ENCODE results near the gene WASHC2A. TPM values are rescaled to one million over a fixed set of nuclear protein-coding genes. Genes with fewer than 3 reads are reported as not detected.
A peak's percentile ranks its signal among the peaks of the same experiment; 100 is the strongest.
"Not testable (repeated sequence)": the region's sequence is repeated elsewhere in the genome, so short reads cannot be mapped to it uniquely, and the experiment has no call there.

The WASHC2A gene
- total RNA-seq, 3 donors from 2014 or later: 21.3 to 27.9 (median 26.3) TPM

DNA sequence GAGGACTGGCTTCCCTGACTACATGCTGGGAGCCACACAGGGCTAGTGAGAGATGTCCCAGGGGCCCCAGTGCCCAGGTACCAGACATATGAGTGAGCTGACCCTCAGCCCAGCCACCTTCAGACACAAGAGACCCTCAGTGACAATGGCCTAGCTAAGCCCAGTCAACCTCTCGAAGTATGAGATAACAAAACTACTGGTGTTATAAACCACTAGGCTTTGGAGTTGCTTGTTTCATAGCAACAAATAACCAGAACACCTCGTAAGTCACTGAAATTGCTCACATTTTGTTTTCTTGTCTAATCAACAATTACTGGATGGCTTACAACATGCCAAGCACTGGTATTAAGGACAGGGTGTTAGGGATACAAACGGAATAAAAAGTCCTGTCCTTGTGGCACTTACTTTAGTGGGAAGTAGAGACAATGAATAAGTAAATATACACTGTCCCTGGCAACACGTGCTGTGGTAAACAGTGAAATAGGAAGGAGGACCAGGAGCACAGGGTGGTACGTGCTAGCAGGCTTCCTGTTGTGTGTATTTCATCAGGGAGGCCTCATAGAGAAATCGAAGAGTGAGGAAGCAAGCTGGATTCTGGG lies 14.9 kb upstream of the WASHC2A start:
- not testable (repeated sequence) for H3K4me1 Mint-ChIP-seq (ENCODE audit: low read depth); H3K9me3 Mint-ChIP-seq; H3K4me3 Mint-ChIP-seq; DNase-seq; ATAC-seq; H3K27me3 Mint-ChIP-seq (ENCODE audit: low read depth); H3K36me3 Mint-ChIP-seq (ENCODE audit: insufficient read depth)

DNA sequence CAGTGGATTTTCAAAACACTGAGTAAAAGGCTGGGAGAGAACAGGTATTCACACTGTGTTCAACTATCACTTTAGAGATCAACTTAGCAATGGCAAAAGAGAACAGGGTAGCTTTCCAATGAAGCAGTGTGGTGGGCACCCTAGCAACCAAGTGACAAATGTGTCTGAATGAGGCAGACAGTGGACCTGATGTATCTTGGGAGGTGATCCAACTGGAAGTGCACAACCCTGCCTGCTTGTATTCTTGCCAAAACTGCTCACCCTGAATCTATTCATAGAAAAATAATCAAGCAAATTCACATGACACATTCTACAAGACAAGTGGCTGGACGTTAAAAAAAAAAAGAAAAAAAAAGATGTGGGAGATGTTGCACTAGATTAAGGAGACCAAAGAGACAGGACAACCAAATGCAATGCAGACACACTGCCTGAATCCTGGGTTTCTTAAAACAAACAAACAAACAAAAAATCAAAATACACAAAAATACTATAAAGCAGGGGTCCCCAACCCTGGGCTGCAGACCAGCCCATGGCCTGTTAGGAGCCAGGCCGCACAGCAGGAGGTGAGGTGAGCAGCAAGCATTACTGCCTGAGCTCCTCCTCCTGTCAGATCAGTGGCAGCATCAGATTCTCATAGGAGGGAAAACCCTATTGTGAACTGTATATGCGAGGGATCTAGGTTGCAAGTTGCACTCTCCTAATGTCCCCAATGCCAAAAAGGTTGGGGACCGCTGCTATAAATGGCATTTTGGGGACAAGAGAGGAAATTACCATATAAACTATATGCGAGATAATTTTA lies 12.1 kb upstream of the WASHC2A start:
- not testable (repeated sequence) for H3K9me3 Mint-ChIP-seq; H3K27me3 Mint-ChIP-seq (ENCODE audit: low read depth); H3K36me3 Mint-ChIP-seq (ENCODE audit: insufficient read depth); ATAC-seq; H3K4me1 Mint-ChIP-seq (ENCODE audit: low read depth); DNase-seq; H3K4me3 Mint-ChIP-seq

DNA sequence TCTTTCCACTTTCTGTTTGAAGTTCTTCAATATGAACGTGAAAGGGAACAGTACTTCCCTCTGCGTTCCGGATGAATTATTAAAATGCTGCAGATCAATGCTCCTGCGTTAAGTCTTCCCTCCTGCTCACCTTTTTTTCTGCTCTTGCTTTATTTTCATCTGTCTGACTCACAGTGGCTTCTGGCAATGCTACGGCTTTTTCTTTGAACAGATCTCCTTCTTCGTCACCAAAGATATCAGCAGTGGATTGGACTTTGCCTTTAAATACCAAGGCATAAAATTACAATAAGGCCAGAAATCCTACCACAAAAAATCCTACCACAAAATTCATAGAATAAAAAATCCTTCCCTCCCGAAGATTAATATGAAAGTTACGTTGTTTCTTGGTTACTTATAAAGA lies 11.1 kb upstream of the WASHC2A start:
- DNase-seq; H3K4me3 Mint-ChIP-seq; H3K27me3 Mint-ChIP-seq (ENCODE audit: low read depth); H3K9me3 Mint-ChIP-seq; H3K4me1 Mint-ChIP-seq (ENCODE audit: low read depth); ATAC-seq; H3K36me3 Mint-ChIP-seq (ENCODE audit: insufficient read depth): not testable (repeated sequence)

DNA sequence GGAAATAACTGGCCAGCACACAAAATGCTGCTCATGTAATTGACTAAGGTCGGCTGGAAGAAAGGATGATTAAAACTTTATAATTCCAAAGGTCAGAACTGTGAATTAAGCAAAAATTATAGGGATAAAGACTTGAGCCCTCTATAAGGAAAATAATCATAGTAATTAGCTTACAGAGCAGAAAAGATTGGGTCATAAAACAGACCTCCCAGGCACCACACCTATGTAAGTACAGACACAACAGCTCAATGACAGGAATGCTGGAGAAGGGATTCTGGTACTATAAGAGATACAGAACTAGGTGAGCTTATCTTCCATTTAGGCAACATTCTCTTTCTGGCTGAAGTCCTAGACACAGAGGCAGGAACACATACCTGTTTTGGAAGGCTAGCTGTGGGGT lies 9.0 kb upstream of the WASHC2A start:
- not testable (repeated sequence) for ATAC-seq; H3K9me3 Mint-ChIP-seq; H3K4me3 Mint-ChIP-seq; H3K36me3 Mint-ChIP-seq (ENCODE audit: insufficient read depth); DNase-seq; H3K27me3 Mint-ChIP-seq (ENCODE audit: low read depth); H3K4me1 Mint-ChIP-seq (ENCODE audit: low read depth)

DNA sequence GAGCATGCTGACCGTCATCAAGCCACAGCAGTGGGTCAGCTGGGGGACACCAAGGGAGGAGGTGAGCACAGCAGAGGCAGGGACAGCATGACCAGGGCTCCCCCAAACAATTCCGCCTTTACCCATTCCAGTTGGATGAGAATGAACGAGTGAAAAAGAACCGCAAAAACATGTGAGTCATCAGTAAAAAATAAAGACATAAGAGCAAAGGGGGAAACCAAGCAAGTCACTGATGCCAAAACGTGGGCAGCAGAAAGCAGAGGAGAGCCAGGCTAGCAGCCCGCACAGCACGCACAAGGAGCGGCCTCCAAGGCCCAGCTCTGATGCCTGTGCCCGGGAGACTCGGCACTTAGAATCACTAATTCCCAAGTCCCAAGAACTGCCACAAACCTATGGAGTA lies 7.8 kb upstream of the WASHC2A start:
- not testable (repeated sequence) for H3K4me1 Mint-ChIP-seq (ENCODE audit: low read depth); H3K27me3 Mint-ChIP-seq (ENCODE audit: low read depth); ATAC-seq; DNase-seq; H3K4me3 Mint-ChIP-seq; H3K36me3 Mint-ChIP-seq (ENCODE audit: insufficient read depth); H3K9me3 Mint-ChIP-seq

GRCh38 chr10:50061548-50061947 lies 6.2 kb upstream of the WASHC2A start:
- not testable (repeated sequence) for H3K27me3 Mint-ChIP-seq (ENCODE audit: low read depth); ATAC-seq; H3K36me3 Mint-ChIP-seq (ENCODE audit: insufficient read depth); H3K4me1 Mint-ChIP-seq (ENCODE audit: low read depth); H3K9me3 Mint-ChIP-seq; H3K4me3 Mint-ChIP-seq; DNase-seq

DNA sequence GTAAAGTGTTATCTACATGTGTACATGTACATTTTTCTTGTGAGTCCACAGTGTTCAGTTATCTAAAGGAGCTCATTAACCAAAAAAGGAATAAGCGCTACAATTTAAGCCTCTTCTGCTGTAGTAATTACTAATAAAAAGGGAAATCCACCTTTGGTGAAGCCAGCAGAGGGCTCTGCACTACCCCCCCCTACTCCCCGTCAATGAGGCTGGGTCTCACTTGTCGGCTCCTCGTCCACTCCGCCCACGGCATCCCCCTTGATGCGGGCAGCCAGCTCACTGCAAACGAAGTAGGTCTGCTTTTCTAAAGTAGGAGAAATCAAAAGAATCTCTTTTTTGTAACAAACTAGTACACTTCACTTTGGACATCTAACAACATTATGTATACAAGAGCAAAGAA lies 4.7 kb upstream of the WASHC2A start:
- ATAC-seq (no peak), DNase-seq (no peak)
- no peaks in the 10 kb centered on the region for H3K36me3 Mint-ChIP-seq (ENCODE audit: insufficient read depth)
- no peaks in the 10 kb centered on the region for H3K27me3 Mint-ChIP-seq (ENCODE audit: low read depth)
- H3K4me1 Mint-ChIP-seq (ENCODE audit: low read depth): no peaks in the 10 kb centered on the region
- H3K9me3 Mint-ChIP-seq: no peaks in the 10 kb centered on the region
- peak overlapping the region; percentile 35 for H3K4me3 Mint-ChIP-seq

DNA sequence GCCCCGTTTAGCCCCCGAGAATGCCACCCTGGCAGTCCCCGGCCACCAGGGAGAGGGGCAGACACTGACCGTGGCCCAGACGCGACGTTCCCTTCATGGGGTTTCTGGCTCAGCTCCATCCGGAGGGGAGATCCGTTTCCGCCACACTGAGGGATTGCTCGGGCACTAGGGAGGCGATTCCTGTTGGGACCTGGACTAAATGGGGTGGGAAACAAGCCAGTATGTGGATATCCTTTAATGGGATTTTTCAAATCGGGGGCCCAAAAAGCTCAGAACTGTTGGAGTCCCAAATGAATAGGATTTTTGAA lies 552 bp downstream of the WASHC2A start:
- peak in 1 of 2 donors; percentile 29 for ATAC-seq
- H3K36me3 Mint-ChIP-seq (ENCODE audit: insufficient read depth); DNase-seq: not testable (repeated sequence)

DNA sequence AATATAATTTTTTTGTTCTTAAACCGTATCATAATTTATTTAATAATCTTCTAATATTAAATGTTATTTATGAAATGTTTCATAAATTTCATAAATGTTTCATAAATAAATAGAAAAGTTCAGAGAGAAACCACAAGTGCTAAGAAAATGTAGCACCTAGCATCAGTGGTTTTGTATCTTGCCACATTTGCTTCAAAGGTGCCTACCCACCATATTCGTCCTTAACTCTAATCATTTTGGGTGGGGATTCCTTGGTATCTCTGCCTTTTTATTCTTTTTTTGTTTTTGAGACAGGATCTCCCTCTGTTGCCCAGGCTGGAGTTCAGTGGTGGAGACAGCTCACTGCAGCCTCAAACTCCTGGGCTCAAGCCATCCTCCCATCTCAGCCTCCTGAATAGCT lies 7.4 kb downstream of the WASHC2A start:
- H3K36me3 Mint-ChIP-seq (ENCODE audit: insufficient read depth); ATAC-seq; H3K4me3 Mint-ChIP-seq; H3K4me1 Mint-ChIP-seq (ENCODE audit: low read depth); DNase-seq; H3K9me3 Mint-ChIP-seq; H3K27me3 Mint-ChIP-seq (ENCODE audit: low read depth): not testable (repeated sequence)

More for the DNA sequence above, 552 bp downstream of the WASHC2A start:
- H3K4me3 Mint-ChIP-seq: peak overlapping the region; percentile 74
- not testable (repeated sequence) for H3K27me3 Mint-ChIP-seq (ENCODE audit: low read depth); H3K4me1 Mint-ChIP-seq (ENCODE audit: low read depth); H3K9me3 Mint-ChIP-seq

- H3K36me3 Mint-ChIP-seq (ENCODE audit: insufficient read depth); H3K4me1 Mint-ChIP-seq (ENCODE audit: low read depth); H3K4me3 Mint-ChIP-seq; ATAC-seq; H3K27me3 Mint-ChIP-seq (ENCODE audit: low read depth); H3K9me3 Mint-ChIP-seq; DNase-seq: not testable (repeated sequence)
Observed at GRCh38 chr10:50075544-50075943, 7.8 kb downstream of the WASHC2A start.

GRCh38 chr10:50091304-50091703 lies 23.6 kb downstream of the WASHC2A start:
- H3K27me3 Mint-ChIP-seq (ENCODE audit: low read depth); ATAC-seq; H3K4me1 Mint-ChIP-seq (ENCODE audit: low read depth); H3K9me3 Mint-ChIP-seq; DNase-seq; H3K36me3 Mint-ChIP-seq (ENCODE audit: insufficient read depth); H3K4me3 Mint-ChIP-seq: not testable (repeated sequence)

- H3K4me1 Mint-ChIP-seq (ENCODE audit: low read depth); H3K4me3 Mint-ChIP-seq; H3K9me3 Mint-ChIP-seq: not testable (repeated sequence)
Observed at GRCh38 chr10:50092928-50093327, 25.2 kb downstream of the WASHC2A start.

DNA sequence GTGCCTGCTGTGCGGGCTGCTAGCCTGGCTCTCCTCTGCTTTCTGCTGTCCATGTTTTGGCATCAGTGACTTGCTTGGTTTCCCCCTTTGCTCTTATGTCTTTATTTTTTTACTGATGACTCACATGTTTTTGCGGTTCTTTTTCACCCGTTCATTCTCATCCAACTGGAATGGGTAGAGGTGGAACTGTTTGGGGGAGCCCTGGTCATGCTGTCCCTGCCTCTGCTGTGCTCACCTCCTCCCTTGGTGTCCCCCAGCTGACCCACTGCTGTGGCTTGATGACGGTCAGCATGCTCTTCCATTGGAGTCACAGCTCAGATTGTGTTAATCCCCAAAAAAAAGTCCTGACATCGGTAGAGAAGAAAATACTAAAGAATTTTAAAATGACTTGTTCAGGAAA lies 26.9 kb downstream of the WASHC2A start:
- ATAC-seq; H3K36me3 Mint-ChIP-seq (ENCODE audit: insufficient read depth); H3K27me3 Mint-ChIP-seq (ENCODE audit: low read depth); DNase-seq; H3K9me3 Mint-ChIP-seq; H3K4me3 Mint-ChIP-seq; H3K4me1 Mint-ChIP-seq (ENCODE audit: low read depth): not testable (repeated sequence)

More at GRCh38 chr10:50092928-50093327, 25.2 kb downstream of the WASHC2A start:
- not testable (repeated sequence) for H3K36me3 Mint-ChIP-seq (ENCODE audit: insufficient read depth); ATAC-seq; DNase-seq; H3K27me3 Mint-ChIP-seq (ENCODE audit: low read depth)

DNA sequence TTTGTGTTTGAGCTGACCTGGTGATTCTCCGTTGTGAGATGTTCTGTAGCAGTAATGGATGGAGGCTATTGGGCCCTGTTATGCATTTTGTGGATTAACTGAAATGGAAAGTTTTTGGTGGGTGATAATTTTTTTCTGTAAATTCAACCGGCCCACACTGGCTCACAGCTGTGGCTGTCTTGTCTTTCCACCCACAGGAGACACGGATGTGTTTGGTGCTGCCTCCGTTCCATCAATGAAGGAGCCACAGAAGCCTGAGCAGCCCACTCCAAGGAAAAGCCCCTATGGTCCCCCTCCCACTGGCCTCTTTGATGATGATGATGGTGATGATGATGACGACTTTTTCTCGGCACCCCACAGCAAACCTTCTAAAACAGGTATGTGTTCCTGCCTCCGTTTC lies 27.6 kb downstream of the WASHC2A start:
- H3K27me3 Mint-ChIP-seq (ENCODE audit: low read depth); H3K4me3 Mint-ChIP-seq; DNase-seq; H3K9me3 Mint-ChIP-seq; H3K4me1 Mint-ChIP-seq (ENCODE audit: low read depth); ATAC-seq; H3K36me3 Mint-ChIP-seq (ENCODE audit: insufficient read depth): not testable (repeated sequence)

- H3K4me3 Mint-ChIP-seq; H3K9me3 Mint-ChIP-seq; H3K27me3 Mint-ChIP-seq (ENCODE audit: low read depth); ATAC-seq; H3K4me1 Mint-ChIP-seq (ENCODE audit: low read depth); DNase-seq: not testable (repeated sequence)
- peaks cover 12% of the 10 kb centered on the region for H3K36me3 Mint-ChIP-seq (ENCODE audit: insufficient read depth)
Observed at GRCh38 chr10:50096722-50097121, 29.0 kb downstream of the WASHC2A start.
